22Rv1 (cell line): ENCODE measurements around the gene ABCB6.

ENCODE experiments used
- H3K27ac ChIP-seq: fragments of 450-650 bp; 2 replicates; pipeline ENCODE4 v1.5.1; 2017
- ZFX ChIP-seq: fragments of 450-650 bp; IDR thresholded peaks from 2 replicates; pipeline ENCODE4 v1.6.1; 2017; ENCODE audit warnings: antibody characterized with exemption, borderline replicate concordance
- TF ChIP-seq, protein P1 (sequence below): fragments of 450-650 bp; IDR thresholded peaks from 2 replicates; pipeline ENCODE4 v1.5.1; 2017; ENCODE audit warnings: mild to moderate bottlenecking

ABCB6 gene

DNA sequence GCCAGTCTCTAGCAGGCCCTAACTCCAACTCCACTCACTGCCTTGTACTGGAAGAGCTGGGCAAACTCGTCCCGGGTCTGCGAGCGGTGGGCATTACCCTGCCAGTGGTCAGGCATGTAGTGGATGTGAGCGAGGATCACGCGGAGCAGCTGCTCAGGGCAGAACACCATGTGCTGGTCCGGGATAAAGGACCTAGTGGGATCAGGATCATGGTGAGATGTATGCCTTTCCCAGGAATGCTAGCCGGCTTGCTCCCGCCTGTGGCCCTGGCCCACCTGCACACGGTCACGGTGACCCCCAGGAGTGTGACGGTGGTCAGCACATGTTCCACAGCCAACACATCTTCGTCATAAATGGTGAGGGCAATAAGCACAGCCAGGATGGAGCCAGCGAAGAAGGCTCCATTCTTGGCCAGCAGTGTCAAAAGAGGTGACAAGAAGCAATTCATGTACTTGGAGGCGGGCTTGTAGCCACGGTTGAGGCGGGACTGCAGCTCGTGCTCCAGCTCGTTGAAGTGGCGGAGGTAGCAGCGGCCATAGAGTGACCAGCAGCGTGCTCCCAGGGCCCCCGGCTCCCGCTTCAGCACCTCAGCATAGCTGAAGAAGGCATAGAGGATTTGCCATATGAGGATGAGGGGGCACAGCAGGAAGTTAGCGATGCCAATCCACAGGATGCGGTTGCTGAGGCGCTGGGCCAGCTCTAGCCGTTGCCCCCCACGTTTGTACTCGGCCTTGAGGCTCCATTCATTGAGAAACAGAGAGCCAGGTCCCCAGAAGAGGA, 5.3 kb upstream of the ABCB6 start:
- no peak overlapping the region for H3K27ac ChIP-seq
- TF ChIP-seq, protein P1, sequence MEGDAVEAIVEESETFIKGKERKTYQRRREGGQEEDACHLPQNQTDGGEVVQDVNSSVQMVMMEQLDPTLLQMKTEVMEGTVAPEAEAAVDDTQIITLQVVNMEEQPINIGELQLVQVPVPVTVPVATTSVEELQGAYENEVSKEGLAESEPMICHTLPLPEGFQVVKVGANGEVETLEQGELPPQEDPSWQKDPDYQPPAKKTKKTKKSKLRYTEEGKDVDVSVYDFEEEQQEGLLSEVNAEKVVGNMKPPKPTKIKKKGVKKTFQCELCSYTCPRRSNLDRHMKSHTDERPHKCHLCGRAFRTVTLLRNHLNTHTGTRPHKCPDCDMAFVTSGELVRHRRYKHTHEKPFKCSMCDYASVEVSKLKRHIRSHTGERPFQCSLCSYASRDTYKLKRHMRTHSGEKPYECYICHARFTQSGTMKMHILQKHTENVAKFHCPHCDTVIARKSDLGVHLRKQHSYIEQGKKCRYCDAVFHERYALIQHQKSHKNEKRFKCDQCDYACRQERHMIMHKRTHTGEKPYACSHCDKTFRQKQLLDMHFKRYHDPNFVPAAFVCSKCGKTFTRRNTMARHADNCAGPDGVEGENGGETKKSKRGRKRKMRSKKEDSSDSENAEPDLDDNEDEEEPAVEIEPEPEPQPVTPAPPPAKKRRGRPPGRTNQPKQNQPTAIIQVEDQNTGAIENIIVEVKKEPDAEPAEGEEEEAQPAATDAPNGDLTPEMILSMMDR, result no peak
- TF ChIP-seq ZFX, result no peak

DNA sequence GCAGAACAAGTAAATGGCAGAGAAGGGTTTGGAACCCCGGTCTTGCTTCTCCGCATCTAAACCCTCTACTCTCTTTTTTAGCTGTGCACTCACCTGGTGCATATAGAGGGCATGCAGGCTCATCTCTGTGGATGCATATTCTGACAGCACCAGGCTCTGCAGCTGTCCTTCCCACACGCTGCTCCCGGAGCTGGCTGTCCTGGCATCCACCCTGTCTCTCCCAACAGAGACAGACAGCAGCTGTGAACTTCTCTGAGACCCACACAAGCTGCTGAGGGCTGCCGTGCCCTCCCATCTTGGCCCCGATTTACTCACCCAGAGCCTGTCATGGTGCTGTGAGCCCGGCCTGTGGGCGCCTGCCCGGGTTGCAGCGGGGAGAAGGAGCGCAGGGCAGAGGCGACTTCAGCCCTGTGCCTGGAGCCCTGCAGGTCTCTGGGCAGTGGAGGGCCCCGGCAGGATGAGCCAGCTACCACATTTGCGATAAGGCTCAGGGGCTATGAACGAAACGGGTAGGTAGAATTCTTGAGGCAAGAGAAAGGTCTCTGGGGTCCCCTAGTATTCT, 3.3 kb upstream of the ABCB6 start:
- 0 out of 2 replicates have a peak overlapping the region, but pooled peaks have one; percentile 12 for H3K27ac ChIP-seq
- TF ChIP-seq, protein P1, result no peak

DNA sequence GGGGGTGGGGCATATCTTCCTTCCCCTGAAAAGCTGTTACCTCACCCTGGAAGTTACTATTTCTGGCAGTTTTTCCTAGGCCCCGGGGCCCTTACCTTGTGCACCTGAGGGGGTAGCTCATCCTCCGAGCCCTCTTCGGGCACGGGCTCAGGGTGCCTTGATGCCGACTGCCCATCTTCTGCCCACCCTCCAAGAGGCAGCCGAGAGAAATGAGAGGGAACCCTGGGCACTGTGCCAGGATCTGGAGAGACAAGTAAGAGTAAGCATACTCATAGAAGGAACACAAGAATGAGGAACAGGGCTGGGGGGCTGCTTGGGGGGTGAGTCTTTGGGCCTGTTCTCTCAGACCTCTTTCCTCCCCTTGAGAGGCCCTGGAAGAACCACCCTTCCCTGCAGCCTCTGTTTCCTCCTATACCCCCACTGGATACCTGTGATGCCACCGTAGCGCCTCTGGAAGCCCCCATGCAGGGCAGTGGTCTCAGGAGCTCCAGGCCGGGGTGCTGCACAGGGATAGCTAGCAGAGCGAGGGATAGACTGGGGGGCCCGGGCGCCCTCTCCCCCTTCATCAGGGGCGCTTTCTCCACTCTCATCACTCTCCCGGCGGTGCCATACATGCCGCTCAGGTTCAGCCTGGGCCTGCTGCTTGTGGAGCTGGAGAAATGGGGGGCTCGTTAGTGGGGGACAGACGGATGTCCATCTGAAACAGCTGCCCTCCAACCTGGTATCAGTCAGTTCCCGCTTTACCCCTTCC, 2.1 kb upstream of the ABCB6 start:
- 0 out of 2 replicates have a peak overlapping the region, but pooled peaks have one; percentile 12 for H3K27ac ChIP-seq
- TF ChIP-seq, protein P1, result no peak
- TF ChIP-seq ZFX, result no peak

DNA sequence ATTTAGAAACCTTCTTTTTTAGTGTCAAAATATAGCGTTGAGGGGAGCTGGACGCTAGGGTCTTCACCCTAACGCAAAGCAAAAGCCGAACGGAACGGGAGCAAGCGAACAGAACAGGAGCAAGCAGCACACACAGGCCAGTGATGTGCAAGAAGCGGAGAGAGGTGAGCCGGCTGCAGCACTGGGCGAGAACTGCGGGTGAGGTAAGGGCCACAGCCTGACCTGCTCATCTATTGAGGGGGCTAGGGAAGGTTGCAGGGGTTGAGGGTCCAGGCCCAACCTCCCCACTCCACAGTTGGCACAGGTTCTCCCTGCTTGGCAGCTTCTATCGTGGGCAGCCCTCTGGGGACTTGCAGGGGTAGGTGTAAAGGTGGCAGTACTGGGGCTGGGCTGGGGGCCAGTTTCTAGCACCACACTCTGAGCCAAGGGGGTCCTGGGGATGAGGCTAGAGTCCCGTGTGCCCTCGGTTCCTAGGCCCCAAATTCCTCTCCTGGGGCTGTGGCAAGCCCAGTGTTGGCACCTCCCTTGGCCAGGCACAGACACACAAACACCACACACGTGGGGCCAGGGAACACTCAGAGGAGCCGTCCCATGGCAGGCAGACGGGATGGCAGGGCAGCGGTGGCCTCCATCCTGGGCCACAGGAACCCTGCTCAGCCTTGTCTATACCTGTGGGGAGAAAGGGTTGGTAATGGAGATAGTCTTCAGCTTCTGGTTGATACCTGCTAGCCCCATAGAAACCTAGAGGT, 1.2 kb upstream of the ABCB6 start:
- H3K27ac ChIP-seq, result peak overlapping the region; percentile 97
- TF ChIP-seq ZFX, result no peak
- TF ChIP-seq, protein P1, result no peak

DNA sequence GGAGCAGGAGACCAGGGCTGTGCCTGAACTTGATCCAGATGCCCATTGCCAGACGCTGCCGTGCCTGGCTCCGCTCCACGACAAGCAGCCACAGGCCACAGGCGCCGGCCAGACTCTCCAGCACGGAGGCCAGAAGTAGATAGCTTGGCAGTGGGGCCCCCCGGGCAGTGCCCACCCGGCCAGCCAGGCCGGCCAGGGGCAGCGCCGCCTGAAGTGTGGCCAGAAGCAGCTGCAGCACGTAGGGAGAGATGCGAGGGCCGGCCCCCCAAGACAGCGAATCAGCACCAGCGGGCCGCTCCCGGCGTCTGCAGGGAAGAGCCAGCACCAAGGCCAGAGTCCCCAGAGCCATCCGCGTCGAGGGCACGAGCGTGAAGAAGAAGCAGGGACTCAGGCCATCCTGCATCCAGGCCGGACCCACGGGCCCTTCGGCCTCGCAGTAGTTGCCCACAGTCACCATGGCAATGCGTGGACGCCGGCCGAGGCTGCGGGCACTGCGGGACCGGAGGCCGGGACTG, 484 bp downstream of the ABCB6 start:
- peak overlapping the region; percentile 97 for H3K27ac ChIP-seq
- TF ChIP-seq, protein P1, result no peak; the same call in 1 of the 2 replicates
- no peak for TF ChIP-seq ZFX

DNA sequence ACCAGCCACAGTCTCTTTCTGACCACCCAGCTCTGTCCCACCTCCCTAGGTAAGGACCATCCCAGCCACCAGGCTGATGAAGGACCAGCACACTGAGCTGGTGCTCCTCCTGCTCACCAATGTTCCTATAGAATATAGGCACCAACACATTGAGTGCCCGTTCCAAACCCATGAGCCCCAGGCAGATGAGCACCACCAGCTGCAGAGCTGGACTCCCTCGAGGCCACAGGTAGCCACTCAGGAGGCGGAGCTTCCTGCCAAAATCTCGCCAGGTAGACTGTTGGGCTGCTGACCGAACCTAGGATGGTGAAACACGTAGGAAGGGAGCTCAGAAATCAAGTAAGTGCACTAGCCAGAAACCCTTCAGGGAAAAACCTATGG, 2.2 kb downstream of the ABCB6 start:
- no peak for TF ChIP-seq ZFX
- TF ChIP-seq, protein P1, result no peak
- peak overlapping the region; percentile 97 for H3K27ac ChIP-seq
